Smooth muscle cell (in vitro differentiated cells): ENCODE results near the gene OSR1. TPM values are rescaled to one million over a fixed set of nuclear protein-coding genes. Genes with fewer than 3 reads are reported as not detected.

Experiments used
- DNase-seq: peaks from one replicate; lab custom pipeline; 2025; ENCODE audit not compliant: unreplicated experiment; lab: John Stamatoyannopoulos, UW
- H2AFZ ChIP-seq: fragments of 200-600 bp; sonication (generic); 2 replicates; pipeline ENCODE4 v1.6.0; 2016; ENCODE audit warnings: antibody characterized with exemption, low read depth, mild to moderate bottlenecking
- H3F3A ChIP-seq: fragments of 200-600 bp; sonication (generic); 2 replicates; pipeline ENCODE4 v1.6.0; 2017; ENCODE audit warnings: antibody characterized with exemption, low read depth
- H3K27ac ChIP-seq: fragments of 200-600 bp; sonication (generic); 2 replicates; pipeline ENCODE4 v1.5.1; 2016; ENCODE audit warnings: low read depth, mild to moderate bottlenecking
- H3K27me3 ChIP-seq: fragments of 200-600 bp; sonication (generic); 2 replicates; pipeline ENCODE4 v1.6.1; 2016; ENCODE audit warnings: low read depth, mild to moderate bottlenecking
- H3K36me3 ChIP-seq: fragments of 200-600 bp; sonication (generic); 2 replicates; pipeline ENCODE4 v1.5.1; 2016; ENCODE audit warnings: low read depth
- H3K4me1 ChIP-seq: fragments of 200-600 bp; sonication (generic); 2 replicates; pipeline ENCODE4 v1.5.1; 2016; ENCODE audit warnings: low read depth
- H3K4me2 ChIP-seq: fragments of 200-600 bp; sonication (generic); 2 replicates; pipeline ENCODE4 v1.6.0; 2016; ENCODE audit warnings: mild to moderate bottlenecking
- H3K4me3 ChIP-seq: fragments of 200-600 bp; sonication (generic); 2 replicates; pipeline ENCODE4 v1.5.1; 2016; ENCODE audit warnings: mild to moderate bottlenecking
- H3K79me2 ChIP-seq: fragments of 200-600 bp; sonication (generic); 2 replicates; pipeline ENCODE4 v1.6.0; 2016; ENCODE audit warnings: low read depth, mild to moderate bottlenecking
- H3K9ac ChIP-seq: fragments of 200-600 bp; sonication (generic); 2 replicates; pipeline ENCODE4 v1.6.0; 2016; ENCODE audit warnings: low read depth
- H3K9me3 ChIP-seq: fragments of 200-600 bp; sonication (generic); replicated peaks from 2 replicates; pipeline ENCODE4 v1.5.1; 2016; ENCODE audit warnings: low read depth
- H4K20me1 ChIP-seq: fragments of 200-600 bp; sonication (generic); 2 replicates; pipeline ENCODE4 v1.6.0; 2016; ENCODE audit warnings: low read depth
- WGBS: methylation state at CpG from one replicate; pipeline ENCODE4 v1.1.7; 2016; ENCODE audit warnings: low lambda C conversion rate; 5-methylcytosine and 5-hydroxymethylcytosine counted together
- polyA plus RNA-seq: library from polyadenylated mRNA; unstranded; fragments of >200 nt; fragmentation: Nextera tagmentation; extraction: Ambion mirVana; gene quantifications from 2 replicates; pipeline ENCODE4 v1.2.1, GENCODE V29; 2016
- total RNA-seq: library from RNA; depleted of rRNA; stranded (reverse); fragments of >200 nt; gene quantifications from 2 replicates; pipeline ENCODE4 v1.2.3, GENCODE V29; 2014
- TF ChIP-seq, protein P1 (sequence below): fragments of 200-600 bp; sonication (generic); IDR thresholded peaks from 2 replicates; pipeline ENCODE4 v1.5.1; 2017; ENCODE audit warnings: borderline replicate concordance, mild to moderate bottlenecking, antibody characterized with exemption; ENCODE audit not compliant: insufficient read depth, poor library complexity, severe bottlenecking

Gene OSR1
- total and polyA plus RNA-seq, 2 experiments from 2014 or later: 0.85 to 1.4 TPM

DNA sequence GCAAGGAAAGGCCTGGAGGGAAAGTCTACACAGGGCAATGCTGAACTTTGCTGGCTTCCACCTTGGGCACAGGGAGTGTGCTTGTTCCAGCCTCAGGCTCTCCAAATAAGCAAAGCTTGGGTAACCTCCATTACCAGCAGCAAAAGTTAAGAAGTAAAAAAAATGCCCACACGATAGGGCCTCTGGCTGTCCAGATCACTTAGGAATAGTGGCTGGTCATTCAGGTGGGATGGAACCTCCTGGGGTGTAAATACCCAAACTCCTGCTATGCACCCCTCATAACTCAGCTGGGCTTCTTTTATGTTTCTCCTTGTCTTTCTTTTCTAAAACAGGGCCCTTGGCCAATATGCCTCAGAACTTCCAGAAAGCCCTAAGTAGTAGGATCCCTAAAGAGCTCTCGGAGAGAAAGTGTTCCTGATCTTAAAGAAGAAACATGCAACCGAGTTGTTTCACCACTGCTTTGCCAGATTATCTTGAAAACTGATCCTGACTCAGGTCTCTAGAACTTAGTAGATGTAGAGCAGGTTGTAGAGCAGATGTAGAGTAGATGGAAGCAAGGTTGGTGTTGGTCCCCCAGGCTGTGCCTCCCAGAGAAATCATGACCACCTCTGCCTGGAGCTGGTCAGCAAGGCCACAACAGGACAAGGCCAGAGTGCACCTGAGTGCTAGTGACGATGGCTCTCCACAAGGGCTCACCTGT is 2.0 kb upstream of the OSR1 start:
- Histone ChIP-seq H3K9ac (no peak overlapping the region), H3K4me1 (peaks cover 20% of the 10 kb centered on the region), H3K27ac (no peak overlapping the region), H3K9me3 (no peaks in the 10 kb centered on the region), H3K4me2 (no peak overlapping the region), H2AFZ (no peak overlapping the region), H3K27me3 (peaks cover 87% of the 10 kb centered on the region), H3K4me3 (no peak overlapping the region), H4K20me1 (no peaks in the 10 kb centered on the region), H3K79me2 (no peaks in the 10 kb centered on the region), H3F3A (no peaks in the 10 kb centered on the region), H3K36me3 (no peaks in the 10 kb centered on the region)
- DNase-seq: no peak
- WGBS: 79% methylated on average over 4 of the region's 4 CpGs
- TF ChIP-seq, protein P1, sequence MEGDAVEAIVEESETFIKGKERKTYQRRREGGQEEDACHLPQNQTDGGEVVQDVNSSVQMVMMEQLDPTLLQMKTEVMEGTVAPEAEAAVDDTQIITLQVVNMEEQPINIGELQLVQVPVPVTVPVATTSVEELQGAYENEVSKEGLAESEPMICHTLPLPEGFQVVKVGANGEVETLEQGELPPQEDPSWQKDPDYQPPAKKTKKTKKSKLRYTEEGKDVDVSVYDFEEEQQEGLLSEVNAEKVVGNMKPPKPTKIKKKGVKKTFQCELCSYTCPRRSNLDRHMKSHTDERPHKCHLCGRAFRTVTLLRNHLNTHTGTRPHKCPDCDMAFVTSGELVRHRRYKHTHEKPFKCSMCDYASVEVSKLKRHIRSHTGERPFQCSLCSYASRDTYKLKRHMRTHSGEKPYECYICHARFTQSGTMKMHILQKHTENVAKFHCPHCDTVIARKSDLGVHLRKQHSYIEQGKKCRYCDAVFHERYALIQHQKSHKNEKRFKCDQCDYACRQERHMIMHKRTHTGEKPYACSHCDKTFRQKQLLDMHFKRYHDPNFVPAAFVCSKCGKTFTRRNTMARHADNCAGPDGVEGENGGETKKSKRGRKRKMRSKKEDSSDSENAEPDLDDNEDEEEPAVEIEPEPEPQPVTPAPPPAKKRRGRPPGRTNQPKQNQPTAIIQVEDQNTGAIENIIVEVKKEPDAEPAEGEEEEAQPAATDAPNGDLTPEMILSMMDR: no peak

DNA sequence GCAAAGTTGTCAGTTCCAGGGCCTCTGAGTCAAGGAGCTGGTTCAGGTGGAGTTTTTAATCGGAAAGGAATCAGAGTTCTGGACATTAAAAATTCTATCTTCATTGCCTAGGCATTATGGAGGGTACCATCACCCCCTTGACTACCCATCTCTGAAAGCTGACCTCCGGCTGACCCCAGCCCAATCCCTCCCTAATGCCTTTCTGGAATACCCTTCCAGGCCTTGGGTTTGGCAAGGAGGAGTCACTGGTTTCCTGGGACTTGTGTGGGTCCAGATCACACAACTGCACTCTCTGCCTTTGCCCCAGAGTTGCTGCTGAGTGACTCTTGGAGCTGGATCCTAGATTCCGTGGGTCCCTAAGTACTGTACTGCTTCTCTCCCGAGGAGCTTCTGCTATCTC is 1.0 kb upstream of the OSR1 start:
- no peaks in the 10 kb centered on the region for H3K36me3 ChIP-seq
- no peak overlapping the region for H3K27ac ChIP-seq
- H2AFZ ChIP-seq: no peak overlapping the region
- H3K9ac ChIP-seq: no peak overlapping the region
- H4K20me1 ChIP-seq: no peaks in the 10 kb centered on the region
- no peaks in the 10 kb centered on the region for H3K79me2 ChIP-seq
- H3K9me3 ChIP-seq: no peaks in the 10 kb centered on the region
- no peak overlapping the region for H3K4me3 ChIP-seq
- H3K4me2 ChIP-seq: no peak overlapping the region
- peaks cover 20% of the 10 kb centered on the region for H3K4me1 ChIP-seq
- WGBS: 73% methylated on average over 4 of the region's 4 CpGs
- TF ChIP-seq, protein P1: no peak
- no peak for DNase-seq
- H3K27me3 ChIP-seq: peaks cover 89% of the 10 kb centered on the region
- no peaks in the 10 kb centered on the region for H3F3A ChIP-seq

DNA sequence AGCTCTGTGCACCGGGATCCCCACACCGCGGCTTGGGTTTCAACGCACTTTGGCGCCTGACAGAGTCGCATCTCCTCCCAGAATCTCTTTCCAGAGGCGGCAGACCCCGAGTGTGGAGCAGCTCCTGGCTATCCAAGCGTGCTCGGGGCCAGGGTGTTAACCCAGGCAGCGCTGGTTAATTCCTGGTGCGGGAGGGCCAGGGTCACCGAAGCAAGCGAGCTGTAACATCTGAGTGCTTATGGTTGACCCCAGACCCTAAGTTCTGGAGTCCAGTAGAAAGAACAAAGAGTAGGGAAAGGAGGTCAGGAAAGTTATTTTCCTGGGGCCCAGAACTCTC is 566 bp upstream of the OSR1 start:
- H3K79me2 ChIP-seq: no peaks in the 10 kb centered on the region
- H4K20me1 ChIP-seq: no peaks in the 10 kb centered on the region
- H3K36me3 ChIP-seq: no peaks in the 10 kb centered on the region
- H3K27ac ChIP-seq: no peak overlapping the region
- peak overlapping the region; percentile 93 for H2AFZ ChIP-seq
- H3K4me1 ChIP-seq: peaks cover 20% of the 10 kb centered on the region
- no peaks in the 10 kb centered on the region for H3F3A ChIP-seq
- no peaks in the 10 kb centered on the region for H3K9me3 ChIP-seq
- TF ChIP-seq, protein P1: no peak
- no peak for DNase-seq
- H3K4me2 ChIP-seq: peak overlapping the region; percentile 95
- no peak overlapping the region for H3K9ac ChIP-seq
- peaks cover 89% of the 10 kb centered on the region for H3K27me3 ChIP-seq
- 17% methylated on average over 14 of the region's 14 CpGs for WGBS
- H3K4me3 ChIP-seq: peak overlapping the region; percentile 68
